Peyer's patch (tissue), 4 donors: ENCODE measurements around the gene MRPL50. TPM values are rescaled to one million over a fixed set of nuclear protein-coding genes. Genes with fewer than 3 reads are reported as not detected.
A peak's percentile ranks its signal among the peaks of the same experiment; 100 is the strongest.
"Not testable (repeated sequence)": the region's sequence is repeated elsewhere in the genome, so short reads cannot be mapped to it uniquely, and the experiment has no call there.

ENCODE experiments used
- DNase-seq, 3 donors: peaks; one replicate each; pipeline ENCODE4 v3.0.0-alpha.2; 2017 to 2019
- H3K27ac ChIP-seq, 4 donors: fragments of 200-600 bp; sonication (generic); one replicate each; pipeline ENCODE4 v1.5.1; 2016 to 2019
- H3K27me3 ChIP-seq, 2 donors: fragments of 200-600 bp; sonication (generic); one replicate each; pipeline ENCODE4 v1.5.1; 2019
- H3K36me3 ChIP-seq, 3 donors: fragments of 200-600 bp; sonication (generic); one replicate each; pipeline ENCODE4 v1.5.1; 2016 to 2019
- H3K4me1 ChIP-seq, 4 donors: fragments of 200-600 bp; sonication (generic); one replicate each; pipeline ENCODE4 v1.5.1; 2016 to 2019
- H3K4me3 ChIP-seq, 4 donors: fragments of 200-600 bp; sonication (generic); 1 replicate in 3 of 4; 2 replicates in 1 of 4; pipeline ENCODE4 v1.5.1; 2016 to 2019; ENCODE audit warnings: mild to moderate bottlenecking in 1 of 4
- H3K9me3 ChIP-seq, 4 donors: fragments of 200-600 bp; sonication (generic); one replicate each; pipeline ENCODE4 v1.5.1; 2016 to 2019; ENCODE audit warnings: mild to moderate bottlenecking in 1 of 4
- POLR2A ChIP-seq, 2 donors: fragments of 450-650 bp; IDR thresholded peaks; one replicate each; pipeline ENCODE4 v1.5.1; 2017; ENCODE audit warnings: antibody characterized with exemption in 2 of 2, mild to moderate bottlenecking in 2 of 2, moderate library complexity in 2 of 2
- total RNA-seq, 4 donors: library from RNA; depleted of rRNA; stranded (reverse); fragments of >200 nt; gene quantifications; one replicate each; pipeline ENCODE4 v1.1.0, GENCODE V29; 2016
- TF ChIP-seq, protein P1 (sequence below), 6 experiments: fragments of 450-650 bp in 4 of 6; fragments of 200-600 bp in 2 of 6; sonication (generic) in 1 of 6; IDR thresholded peaks; one replicate each; pipeline ENCODE4 v1.5.1; 2017 to 2019; ENCODE audit warnings: antibody characterized with exemption in 6 of 6, mild to moderate bottlenecking in 3 of 6, moderate library complexity in 1 of 6

The MRPL50 gene
- total RNA-seq, 4 donors from 2014 or later = 5.3 to 10.7 (median 8.9) TPM

DNA sequence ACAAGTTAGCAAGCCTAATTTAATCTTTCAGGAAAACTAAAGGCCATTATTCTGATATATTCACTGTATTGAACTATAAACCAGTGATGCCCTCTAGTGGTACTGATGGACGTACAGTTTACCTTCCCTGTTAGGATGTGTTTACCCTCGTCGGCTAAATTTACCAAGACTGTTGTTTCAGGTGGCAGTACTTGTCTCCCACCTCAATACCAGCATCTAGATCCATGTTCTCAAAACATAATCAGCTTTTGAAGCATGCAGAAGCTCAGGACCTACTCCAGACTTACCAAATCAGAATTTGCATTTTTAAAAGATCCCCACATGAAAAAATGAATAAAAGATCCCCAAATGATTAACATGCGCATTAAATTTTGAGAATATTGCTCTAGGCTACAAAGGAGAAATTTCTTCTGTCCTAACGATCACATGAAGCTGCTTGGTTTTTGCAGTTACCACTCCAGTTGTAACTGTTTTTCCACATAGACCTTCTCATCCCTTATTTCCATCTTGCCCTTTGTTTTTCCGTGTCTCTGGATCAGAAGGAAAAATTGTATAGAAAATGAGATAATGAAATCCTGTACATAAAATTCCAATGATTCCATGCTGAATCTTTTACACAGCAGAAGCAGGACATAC lies 10.4 kb downstream of the MRPL50 start:
- Histone ChIP-seq H3K4me3 (no peak overlapping the region), H3K27me3 (no peaks in the 10 kb centered on the region), H3K27ac (no peak overlapping the region), H3K9me3 (peaks cover 0 to 10% (median 0%) of the 10 kb centered on the region in 4 donors), H3K36me3 (peaks cover 0 to 21% (median 0%) of the 10 kb centered on the region in 3 donors), H3K4me1 (no peaks in the 10 kb centered on the region)
- no peak for DNase-seq
- TF ChIP-seq, protein P1, sequence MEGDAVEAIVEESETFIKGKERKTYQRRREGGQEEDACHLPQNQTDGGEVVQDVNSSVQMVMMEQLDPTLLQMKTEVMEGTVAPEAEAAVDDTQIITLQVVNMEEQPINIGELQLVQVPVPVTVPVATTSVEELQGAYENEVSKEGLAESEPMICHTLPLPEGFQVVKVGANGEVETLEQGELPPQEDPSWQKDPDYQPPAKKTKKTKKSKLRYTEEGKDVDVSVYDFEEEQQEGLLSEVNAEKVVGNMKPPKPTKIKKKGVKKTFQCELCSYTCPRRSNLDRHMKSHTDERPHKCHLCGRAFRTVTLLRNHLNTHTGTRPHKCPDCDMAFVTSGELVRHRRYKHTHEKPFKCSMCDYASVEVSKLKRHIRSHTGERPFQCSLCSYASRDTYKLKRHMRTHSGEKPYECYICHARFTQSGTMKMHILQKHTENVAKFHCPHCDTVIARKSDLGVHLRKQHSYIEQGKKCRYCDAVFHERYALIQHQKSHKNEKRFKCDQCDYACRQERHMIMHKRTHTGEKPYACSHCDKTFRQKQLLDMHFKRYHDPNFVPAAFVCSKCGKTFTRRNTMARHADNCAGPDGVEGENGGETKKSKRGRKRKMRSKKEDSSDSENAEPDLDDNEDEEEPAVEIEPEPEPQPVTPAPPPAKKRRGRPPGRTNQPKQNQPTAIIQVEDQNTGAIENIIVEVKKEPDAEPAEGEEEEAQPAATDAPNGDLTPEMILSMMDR (IDR thresholded peaks at IDR 0.05) = peak in 4 of 6 experiments; percentile 48 to 75 (median 70)
- TF ChIP-seq POLR2A (IDR thresholded peaks at IDR 0.05) = no peak

DNA sequence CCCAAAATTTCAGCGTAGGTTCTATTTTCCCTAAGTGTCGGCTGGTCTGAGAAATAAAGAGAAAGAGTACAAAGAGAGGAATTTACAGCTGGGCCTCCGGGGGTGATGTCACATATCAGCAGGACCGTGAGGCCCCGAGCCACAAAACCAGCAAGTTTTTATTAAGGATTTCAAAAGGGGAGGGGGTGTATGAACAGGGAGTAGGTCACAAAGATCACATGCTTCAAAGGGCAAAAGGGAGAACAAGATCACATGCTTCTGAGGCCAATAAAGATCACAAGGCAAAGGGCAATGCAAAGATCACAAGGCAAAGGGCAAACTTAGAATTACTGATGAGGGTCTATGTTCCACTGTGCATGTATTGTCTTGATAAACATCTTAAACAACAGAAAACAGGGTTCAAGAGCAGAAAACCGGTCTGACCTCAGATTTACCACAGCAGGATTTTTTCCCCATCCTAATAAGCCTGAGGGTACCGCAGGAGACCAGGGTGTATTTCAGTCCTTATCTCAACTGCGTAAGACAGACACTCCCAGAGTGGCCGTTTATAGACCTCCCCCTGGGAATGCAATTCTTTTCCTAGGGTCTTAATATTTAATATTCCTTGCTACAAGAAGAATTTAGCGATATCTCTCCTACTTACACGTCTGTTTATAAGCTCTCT lies 13.4 kb downstream of the MRPL50 start, which contains the start of gene BAAT:
Gene BAAT (minus strand): TSS at position 134 of the 664 bp plus-strand sequence. CDS start 13,602 bp downstream, outside the sequence.
- H3K9me3 ChIP-seq = peaks cover 0 to 10% (median 0%) of the 10 kb centered on the region in 4 donors
- DNase-seq = not testable (repeated sequence)

GRCh38 chr9:101383361-101383760 lies 15.1 kb downstream of the MRPL50 start:
- TF ChIP-seq POLR2A (IDR thresholded peaks at IDR 0.05) = no peak
- TF ChIP-seq, protein P1 (IDR thresholded peaks at IDR 0.05) = no peak
- H3K4me1 ChIP-seq = no peaks in the 10 kb centered on the region

More for the DNA sequence above, 13.4 kb downstream of the MRPL50 start, which contains the start of gene BAAT:
- H3K27me3 ChIP-seq, H3K27ac ChIP-seq, H3K4me1 ChIP-seq, H3K4me3 ChIP-seq: not testable (repeated sequence)
- peaks cover 0 to 10% (median 0%) of the 10 kb centered on the region in 3 donors for H3K36me3 ChIP-seq

DNA sequence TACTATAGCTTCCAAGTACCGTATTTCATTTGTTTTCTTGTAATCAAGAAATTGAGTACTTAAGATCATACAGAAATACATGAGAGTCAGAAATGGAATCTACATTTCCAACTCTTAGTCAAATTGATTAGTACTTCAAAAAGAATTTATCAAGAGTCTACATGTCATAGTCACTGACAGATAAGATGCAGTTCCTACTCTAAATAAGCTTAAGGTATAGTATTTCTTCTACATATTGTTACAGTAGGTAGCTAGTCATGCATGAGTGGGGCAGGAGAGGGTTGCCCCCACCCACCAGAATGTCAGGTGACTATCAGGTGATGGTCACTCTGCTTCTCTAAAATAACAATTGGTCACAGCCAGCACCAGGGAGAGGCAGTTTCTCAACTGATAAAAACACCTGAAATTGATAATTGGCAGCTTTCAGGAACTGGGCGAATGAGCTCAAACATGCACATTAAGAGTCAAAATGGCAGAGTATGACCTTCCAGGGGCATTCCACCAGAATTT lies 16.5 kb downstream of the MRPL50 start:
- TF ChIP-seq, protein P1 (IDR thresholded peaks at IDR 0.05) = no peak
- no peak for TF ChIP-seq POLR2A (IDR thresholded peaks at IDR 0.05)
- H3K36me3 ChIP-seq = no peaks in the 10 kb centered on the region
- no peak overlapping the region for H3K27ac ChIP-seq
- H3K27me3 ChIP-seq = no peaks in the 10 kb centered on the region
- no peaks in the 10 kb centered on the region for H3K4me1 ChIP-seq
- peaks cover 0 to 10% (median 0%) of the 10 kb centered on the region in 4 donors for H3K9me3 ChIP-seq
- peak overlapping the region in 1 of 4 donors; percentile 14 for H3K4me3 ChIP-seq
- DNase-seq = no peak

More at GRCh38 chr9:101383361-101383760, 15.1 kb downstream of the MRPL50 start:
- Histone ChIP-seq H3K4me3 (no peak overlapping the region), H3K27ac (no peak overlapping the region), H3K36me3 (no peaks in the 10 kb centered on the region), H3K27me3 (no peaks in the 10 kb centered on the region), H3K9me3 (peaks cover 0 to 10% (median 0%) of the 10 kb centered on the region in 4 donors)
- no peak for DNase-seq

GRCh38 chr9:101381118-101381517 lies 17.3 kb downstream of the MRPL50 start:
- no peaks in the 10 kb centered on the region for H3K27me3 ChIP-seq
- H3K4me3 ChIP-seq = no peak overlapping the region
- peaks cover 0 to 10% (median 0%) of the 10 kb centered on the region in 4 donors for H3K9me3 ChIP-seq
- no peaks in the 10 kb centered on the region for H3K36me3 ChIP-seq
- H3K4me1 ChIP-seq = no peaks in the 10 kb centered on the region
- no peak for DNase-seq
- no peak overlapping the region for H3K27ac ChIP-seq
- no peak for TF ChIP-seq POLR2A (IDR thresholded peaks at IDR 0.05)
- TF ChIP-seq, protein P1 (IDR thresholded peaks at IDR 0.05) = no peak

DNA sequence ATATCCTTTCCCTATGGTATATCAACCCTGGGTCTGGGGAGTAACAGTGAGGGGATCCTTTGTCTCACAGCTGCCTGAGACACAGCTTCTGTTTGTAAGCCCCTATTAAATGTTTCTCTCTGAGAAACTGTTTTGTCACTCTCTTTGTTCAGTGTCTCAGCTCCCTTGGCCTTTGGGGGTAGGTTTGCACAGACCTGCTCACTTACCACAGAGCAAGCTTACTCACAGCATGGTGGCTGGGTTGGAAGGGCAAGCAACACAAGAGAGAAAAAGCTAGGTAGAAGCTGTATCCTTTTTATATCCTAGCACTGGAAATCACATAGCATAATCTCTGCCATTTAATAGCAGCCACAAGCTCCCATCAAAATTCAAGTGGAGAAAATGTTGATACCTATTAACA lies 18.1 kb downstream of the MRPL50 start:
- no peak for DNase-seq
- Histone ChIP-seq H3K36me3 (no peaks in the 10 kb centered on the region), H3K27me3 (no peaks in the 10 kb centered on the region), H3K9me3 (peaks cover 0 to 7% (median 0%) of the 10 kb centered on the region in 4 donors), H3K27ac (no peak overlapping the region), H3K4me1 (no peaks in the 10 kb centered on the region), H3K4me3 (no peak overlapping the region)
- TF ChIP-seq, protein P1 (IDR thresholded peaks at IDR 0.05) = no peak
- TF ChIP-seq POLR2A (IDR thresholded peaks at IDR 0.05) = no peak
